Fibroblast of lung (primary cell): Measurements from ENCODE around the gene TXLNB. TPM values are rescaled to one million over a fixed set of nuclear protein-coding genes. Genes with fewer than 3 reads are reported as not detected.

Experiments
- DNase-seq, 2 donors: peaks; one replicate each; pipeline versions ENCODE4 v3.0.0 to v3.0.0-alpha.2; 2010; ENCODE audit warnings: low read depth in 2 of 2
- H2AFZ ChIP-seq: 2 replicates; pipeline ENCODE4 v1.5.1; 2012; ENCODE audit warnings: low read length, control low read depth, inconsistent platforms
- H3K27ac ChIP-seq: 2 replicates; pipeline ENCODE4 v1.5.1; 2011; ENCODE audit warnings: low read length, control low read depth; ENCODE audit not compliant: insufficient read depth
- H3K27me3 ChIP-seq: 2 replicates; pipeline ENCODE4 v1.5.1; 2011; ENCODE audit warnings: mild to moderate bottlenecking, low read length; ENCODE audit not compliant: control insufficient read depth, insufficient read depth
- H3K36me3 ChIP-seq: 2 replicates; pipeline ENCODE4 v1.5.1; 2011; ENCODE audit warnings: low read length; ENCODE audit not compliant: control insufficient read depth, insufficient read depth
- H3K4me1 ChIP-seq: 2 replicates; pipeline ENCODE4 v1.5.1; 2011; ENCODE audit warnings: low read length; ENCODE audit not compliant: control insufficient read depth, insufficient read depth; ENCODE audit errors: extremely low read depth
- H3K4me2 ChIP-seq: 2 replicates; pipeline ENCODE4 v1.5.1; 2011; ENCODE audit warnings: low read length, control low read depth; ENCODE audit not compliant: insufficient read depth; ENCODE audit errors: extremely low read depth
- H3K4me3 ChIP-seq, 4 experiments: fragments of 200-600 bp in 1 of 4; sonication (generic) in 1 of 4; replicated peaks in 1 of 4; 2 replicates each; pipeline ENCODE4 v1.5.1; 2011 to 2016; ENCODE audit warnings: low read length in 4 of 4, low read depth in 3 of 4, mild to moderate bottlenecking in 3 of 4, control low read depth in 2 of 4, inconsistent platforms in 1 of 4, mixed read lengths in 1 of 4; ENCODE audit not compliant: insufficient read depth in 1 of 4; ENCODE audit errors: control extremely low read depth in 1 of 4
- H3K79me2 ChIP-seq: 2 replicates; pipeline ENCODE4 v1.5.1; 2012; ENCODE audit warnings: mild to moderate bottlenecking, low read length, inconsistent platforms; ENCODE audit not compliant: control insufficient read depth, insufficient read depth
- H3K9ac ChIP-seq: 2 replicates; pipeline ENCODE4 v1.5.1; 2011; ENCODE audit warnings: mild to moderate bottlenecking, low read length, control low read depth; ENCODE audit not compliant: insufficient read depth
- H3K9me3 ChIP-seq: 2 replicates; pipeline ENCODE4 v1.5.1; 2012; ENCODE audit warnings: low read depth, low read length; ENCODE audit not compliant: control insufficient read depth, insufficient read depth
- H4K20me1 ChIP-seq: 2 replicates; pipeline ENCODE4 v1.5.1; 2011; ENCODE audit warnings: low read length; ENCODE audit not compliant: control insufficient read depth, insufficient read depth; ENCODE audit errors: extremely low read depth
- CTCF ChIP-seq, 2 donors: IDR thresholded peaks in 1 of 2; conservative IDR thresholded peaks in 1 of 2; 1 replicate in 1 of 2; 2 replicates in 1 of 2; pipeline ENCODE4 v1.5.1; 2011 to 2012; ENCODE audit warnings: low read length in 2 of 2, control low read depth in 1 of 2, inconsistent platforms in 1 of 2, low read depth in 1 of 2, mild to moderate bottlenecking in 1 of 2
- EZH2 ChIP-seq: IDR thresholded peaks from 2 replicates; pipeline ENCODE4 v1.5.1; 2012; ENCODE audit warnings: low read length, control low read depth, mild to moderate bottlenecking; ENCODE audit errors: missing control alignments
- polyA plus RNA-seq, 2 donors: library from polyadenylated mRNA; depleted of rRNA in 1 of 2; stranded (reverse) in 1 of 2; unstranded in 1 of 2; fragments of >200 nt; gene quantifications; 2 replicates each; pipeline ENCODE4 v1.2.1, GENCODE V29; 2011 to 2012; ENCODE audit warnings: missing spikeins in 1 of 2
- total RNA-seq: library from RNA; depleted of rRNA; stranded (reverse); fragments of >200 nt; gene quantifications from 2 replicates; pipeline ENCODE4 v1.2.1, GENCODE V29; 2014

The TXLNB gene
- total and polyA plus RNA-seq, 2 donors (not counting 1 experiment from before 2014, with no cell fraction given), result 0.15 to 1.2 TPM

- Histone ChIP-seq H3K4me1 (peaks cover 2% of the 10 kb centered on the region), H3K27ac (peak overlapping the region; percentile 15), H3K79me2 (no peaks in the 10 kb centered on the region), H3K4me2 (no peak overlapping the region), H3K36me3 (no peaks in the 10 kb centered on the region), H3K27me3 (no peaks in the 10 kb centered on the region), H3K9me3 (no peaks in the 10 kb centered on the region), H2AFZ (no peak overlapping the region), H4K20me1 (no peaks in the 10 kb centered on the region), H3K9ac (no peak overlapping the region), H3K4me3 (no peak overlapping the region)
- TF ChIP-seq CTCF (conservative IDR thresholded peaks at IDR 0.05 in 1 of 2, IDR thresholded peaks at IDR 0.05 in 1 of 2; ENCODE audit: low read depth in 1 of 2, low read length in 2 of 2) (no peak), EZH2 (no peak)
- DNase-seq, result no peak
Measured at GRCh38 chr6:139335447-139336210, 43.8 kb upstream of the TXLNB start.

GRCh38 chr6:139334806-139335446 is 43.1 kb upstream of the TXLNB start:
- no peaks in the 10 kb centered on the region for H3K9me3 ChIP-seq
- DNase-seq, result peak; percentile 97
- H3K9ac ChIP-seq, result no peak overlapping the region
- H3K4me1 ChIP-seq, result peaks cover 2% of the 10 kb centered on the region
- no peak overlapping the region for H3K4me3 ChIP-seq
- H3K27me3 ChIP-seq, result no peaks in the 10 kb centered on the region
- H3K79me2 ChIP-seq, result no peaks in the 10 kb centered on the region
- no peak overlapping the region for H3K4me2 ChIP-seq
- no peaks in the 10 kb centered on the region for H3K36me3 ChIP-seq
- TF ChIP-seq CTCF (conservative IDR thresholded peaks at IDR 0.05 in 1 of 2, IDR thresholded peaks at IDR 0.05 in 1 of 2; ENCODE audit: low read depth in 1 of 2, low read length in 2 of 2) (no peak), EZH2 (no peak)
- peak overlapping the region; percentile 27 for H2AFZ ChIP-seq
- peak overlapping the region; percentile 22 for H3K27ac ChIP-seq
- H4K20me1 ChIP-seq, result no peaks in the 10 kb centered on the region

GRCh38 chr6:139330826-139331500 is 39.2 kb upstream of the TXLNB start:
- H3K9ac ChIP-seq, result no peak overlapping the region
- H3K4me2 ChIP-seq, result no peak overlapping the region
- DNase-seq, result peak in 1 of 2 donors; percentile 7
- H3K36me3 ChIP-seq, result no peaks in the 10 kb centered on the region
- no peak overlapping the region for H3K4me3 ChIP-seq
- H2AFZ ChIP-seq, result no peak overlapping the region
- H3K79me2 ChIP-seq, result no peaks in the 10 kb centered on the region
- no peak overlapping the region for H3K27ac ChIP-seq
- peaks cover 2% of the 10 kb centered on the region for H3K4me1 ChIP-seq
- no peaks in the 10 kb centered on the region for H3K9me3 ChIP-seq
- no peaks in the 10 kb centered on the region for H4K20me1 ChIP-seq
- TF ChIP-seq CTCF (conservative IDR thresholded peaks at IDR 0.05 in 1 of 2, IDR thresholded peaks at IDR 0.05 in 1 of 2; ENCODE audit: low read depth in 1 of 2, low read length in 2 of 2) (no peak), EZH2 (no peak)
- H3K27me3 ChIP-seq, result no peaks in the 10 kb centered on the region
